ENCODE measurements around the gene PRRT1.

DNA sequence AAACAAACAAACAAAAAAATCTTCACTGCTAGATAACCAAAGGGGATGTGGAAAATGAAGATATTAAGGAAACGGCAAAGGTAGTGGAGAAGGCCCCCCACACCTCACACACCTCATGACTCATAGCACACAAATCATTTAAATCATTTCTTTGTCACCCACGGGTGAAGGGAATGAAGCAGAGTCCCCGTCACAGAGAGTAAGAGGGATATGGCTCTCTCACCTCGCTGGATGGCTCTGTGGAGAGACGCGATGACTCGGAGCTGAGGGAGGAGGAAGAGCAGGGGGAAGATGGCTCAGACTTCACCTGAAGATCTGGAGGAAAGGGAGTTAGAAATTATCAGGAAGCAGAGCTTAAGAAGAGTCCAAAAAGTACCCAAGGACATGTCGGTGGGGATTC lies 24.9 kb downstream of the PRRT1 start:
- TF ChIP-seq POLR2AphosphoS5 (IDR thresholded peaks at IDR 0.05; ENCODE audit: low read depth, low read length) (no peak), TAF1 (IDR thresholded peaks at IDR 0.05; ENCODE audit: borderline replicate concordance, insufficient read depth, low read length) (no peak), SIN3A (IDR thresholded peaks at IDR 0.05; ENCODE audit: borderline replicate concordance, insufficient read depth, low read length) (no peak)
- TF ChIP-seq, protein P1, sequence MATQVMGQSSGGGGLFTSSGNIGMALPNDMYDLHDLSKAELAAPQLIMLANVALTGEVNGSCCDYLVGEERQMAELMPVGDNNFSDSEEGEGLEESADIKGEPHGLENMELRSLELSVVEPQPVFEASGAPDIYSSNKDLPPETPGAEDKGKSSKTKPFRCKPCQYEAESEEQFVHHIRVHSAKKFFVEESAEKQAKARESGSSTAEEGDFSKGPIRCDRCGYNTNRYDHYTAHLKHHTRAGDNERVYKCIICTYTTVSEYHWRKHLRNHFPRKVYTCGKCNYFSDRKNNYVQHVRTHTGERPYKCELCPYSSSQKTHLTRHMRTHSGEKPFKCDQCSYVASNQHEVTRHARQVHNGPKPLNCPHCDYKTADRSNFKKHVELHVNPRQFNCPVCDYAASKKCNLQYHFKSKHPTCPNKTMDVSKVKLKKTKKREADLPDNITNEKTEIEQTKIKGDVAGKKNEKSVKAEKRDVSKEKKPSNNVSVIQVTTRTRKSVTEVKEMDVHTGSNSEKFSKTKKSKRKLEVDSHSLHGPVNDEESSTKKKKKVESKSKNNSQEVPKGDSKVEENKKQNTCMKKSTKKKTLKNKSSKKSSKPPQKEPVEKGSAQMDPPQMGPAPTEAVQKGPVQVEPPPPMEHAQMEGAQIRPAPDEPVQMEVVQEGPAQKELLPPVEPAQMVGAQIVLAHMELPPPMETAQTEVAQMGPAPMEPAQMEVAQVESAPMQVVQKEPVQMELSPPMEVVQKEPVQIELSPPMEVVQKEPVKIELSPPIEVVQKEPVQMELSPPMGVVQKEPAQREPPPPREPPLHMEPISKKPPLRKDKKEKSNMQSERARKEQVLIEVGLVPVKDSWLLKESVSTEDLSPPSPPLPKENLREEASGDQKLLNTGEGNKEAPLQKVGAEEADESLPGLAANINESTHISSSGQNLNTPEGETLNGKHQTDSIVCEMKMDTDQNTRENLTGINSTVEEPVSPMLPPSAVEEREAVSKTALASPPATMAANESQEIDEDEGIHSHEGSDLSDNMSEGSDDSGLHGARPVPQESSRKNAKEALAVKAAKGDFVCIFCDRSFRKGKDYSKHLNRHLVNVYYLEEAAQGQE (IDR thresholded peaks at IDR 0.05; ENCODE audit: insufficient read depth in 1 of 2, low read depth in 2 of 2, low read length in 2 of 2) = no peak
